OCI-LY3 (cell line): Measurements from ENCODE around the gene IWS1.

Experiments
- H2AFZ ChIP-seq: fragments of 200-600, 300-600 bp; shearing (Covaris generic); 2 replicates; pipeline ENCODE4 v1.6.0; 2014; ENCODE audit warnings: antibody characterized with exemption, low read depth, low read length
- H3K27ac ChIP-seq: fragments of 200-600, 300-600 bp; sonication (generic); 2 replicates; pipeline ENCODE4 v1.5.1; 2014; ENCODE audit warnings: mild to moderate bottlenecking, low read length, moderate library complexity, mixed read lengths
- H3K27me3 ChIP-seq: fragments of 200-600, 300-600 bp; sonication (generic); 2 replicates; pipeline ENCODE4 v1.6.1; 2014; ENCODE audit warnings: low read depth, low read length, mixed read lengths
- H3K36me3 ChIP-seq: fragments of 200-600, 300-600 bp; sonication (generic); replicated peaks from 2 replicates; pipeline ENCODE3; 2014; ENCODE audit warnings: low read depth, low read length, mixed read lengths
- H3K4me1 ChIP-seq: fragments of 300-600, 200-600 bp; sonication (generic); 2 replicates; pipeline ENCODE4 v1.6.1; 2014; ENCODE audit warnings: low read length, mixed read lengths
- H3K4me2 ChIP-seq: fragments of 200-600, 300-600 bp; sonication (generic); 2 replicates; pipeline ENCODE4 v1.6.1; 2014; ENCODE audit warnings: low read length, mixed read lengths
- H3K4me3 ChIP-seq: fragments of 300-600, 200-600 bp; sonication (generic); 2 replicates; pipeline ENCODE4 v1.5.1; 2014; ENCODE audit warnings: antibody characterized with exemption, mild to moderate bottlenecking, low read length, moderate library complexity
- H3K79me2 ChIP-seq: fragments of 300-600, 200-600 bp; shearing (Covaris generic); 2 replicates; pipeline ENCODE4 v1.6.1; 2014; ENCODE audit warnings: mild to moderate bottlenecking, low read length, mixed read lengths
- H3K9ac ChIP-seq: fragments of 300-600, 200-600 bp; shearing (Covaris generic); 2 replicates; pipeline ENCODE4 v1.6.0; 2014; ENCODE audit warnings: mild to moderate bottlenecking, low read length, moderate library complexity
- H3K9me3 ChIP-seq: fragments of 200-600, 300-600 bp; shearing (Covaris generic); 2 replicates; pipeline ENCODE4 v1.6.1; 2014; ENCODE audit warnings: low read length, mixed read lengths; ENCODE audit not compliant: insufficient read depth
- H4K20me1 ChIP-seq: fragments of 200-600, 300-600 bp; sonication (generic); 2 replicates; pipeline ENCODE4 v1.6.1; 2016; ENCODE audit warnings: low read length, mixed read lengths; ENCODE audit not compliant: insufficient read depth
- EZH2phosphoT487 ChIP-seq: fragments of 200-600 bp; shearing (Covaris generic); IDR thresholded peaks from 2 replicates; pipeline ENCODE4 v1.6.1; 2018; ENCODE audit warnings: antibody characterized with exemption, mixed run types, low read depth
- TF ChIP-seq, protein P1 (sequence below): fragments of 200-600, 300-600 bp; sonication (generic); IDR thresholded peaks from 2 replicates; pipeline ENCODE4 v1.5.1; 2014; ENCODE audit warnings: antibody characterized with exemption, low read length, low read depth

The IWS1 gene

GRCh38 chr2:127486247-127487058, 39.8 kb downstream of the IWS1 start:
- Histone ChIP-seq H3K27ac (no peak overlapping the region), H3K4me3 (no peak overlapping the region), H3K9ac (no peak overlapping the region), H3K4me1 (no peaks in the 10 kb centered on the region), H3K9me3 (no peaks in the 10 kb centered on the region), H3K4me2 (no peak overlapping the region), H3K79me2 (no peaks in the 10 kb centered on the region), H3K36me3 (peaks cover 73% of the 10 kb centered on the region), H2AFZ (no peak overlapping the region), H3K27me3 (no peaks in the 10 kb centered on the region), H4K20me1 (no peaks in the 10 kb centered on the region)
- no peak for TF ChIP-seq EZH2phosphoT487
- TF ChIP-seq, protein P1, sequence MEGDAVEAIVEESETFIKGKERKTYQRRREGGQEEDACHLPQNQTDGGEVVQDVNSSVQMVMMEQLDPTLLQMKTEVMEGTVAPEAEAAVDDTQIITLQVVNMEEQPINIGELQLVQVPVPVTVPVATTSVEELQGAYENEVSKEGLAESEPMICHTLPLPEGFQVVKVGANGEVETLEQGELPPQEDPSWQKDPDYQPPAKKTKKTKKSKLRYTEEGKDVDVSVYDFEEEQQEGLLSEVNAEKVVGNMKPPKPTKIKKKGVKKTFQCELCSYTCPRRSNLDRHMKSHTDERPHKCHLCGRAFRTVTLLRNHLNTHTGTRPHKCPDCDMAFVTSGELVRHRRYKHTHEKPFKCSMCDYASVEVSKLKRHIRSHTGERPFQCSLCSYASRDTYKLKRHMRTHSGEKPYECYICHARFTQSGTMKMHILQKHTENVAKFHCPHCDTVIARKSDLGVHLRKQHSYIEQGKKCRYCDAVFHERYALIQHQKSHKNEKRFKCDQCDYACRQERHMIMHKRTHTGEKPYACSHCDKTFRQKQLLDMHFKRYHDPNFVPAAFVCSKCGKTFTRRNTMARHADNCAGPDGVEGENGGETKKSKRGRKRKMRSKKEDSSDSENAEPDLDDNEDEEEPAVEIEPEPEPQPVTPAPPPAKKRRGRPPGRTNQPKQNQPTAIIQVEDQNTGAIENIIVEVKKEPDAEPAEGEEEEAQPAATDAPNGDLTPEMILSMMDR = no peak

DNA sequence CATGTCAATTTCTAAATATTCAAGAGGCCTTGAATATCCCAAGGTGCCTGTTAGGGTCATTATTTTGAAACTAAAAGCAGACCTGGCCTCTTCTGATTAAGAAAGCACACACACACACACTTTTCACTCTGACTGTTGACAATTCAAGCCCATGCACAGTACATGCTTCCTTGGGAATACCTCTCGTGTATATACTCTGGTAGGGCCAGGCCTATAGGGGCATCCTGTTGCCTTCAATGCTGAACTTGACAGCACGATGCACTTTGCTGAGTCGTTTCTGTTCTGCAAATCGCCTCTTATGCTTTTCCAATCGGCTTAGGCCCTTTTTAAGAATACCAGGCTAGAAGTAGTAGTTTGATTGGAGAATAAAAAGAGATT, 40.6 kb downstream of the IWS1 start:
- H3K36me3 ChIP-seq = peaks cover 75% of the 10 kb centered on the region
- H3K27ac ChIP-seq = no peak overlapping the region
- H4K20me1 ChIP-seq = no peaks in the 10 kb centered on the region
- no peak overlapping the region for H2AFZ ChIP-seq
- H3K9ac ChIP-seq = no peak overlapping the region
- no peak overlapping the region for H3K4me3 ChIP-seq
- TF ChIP-seq, protein P1 = no peak
- TF ChIP-seq EZH2phosphoT487 = no peak
- no peak overlapping the region for H3K4me2 ChIP-seq
- H3K4me1 ChIP-seq = no peaks in the 10 kb centered on the region
- H3K9me3 ChIP-seq = no peaks in the 10 kb centered on the region
- no peaks in the 10 kb centered on the region for H3K27me3 ChIP-seq
- H3K79me2 ChIP-seq = no peaks in the 10 kb centered on the region

DNA sequence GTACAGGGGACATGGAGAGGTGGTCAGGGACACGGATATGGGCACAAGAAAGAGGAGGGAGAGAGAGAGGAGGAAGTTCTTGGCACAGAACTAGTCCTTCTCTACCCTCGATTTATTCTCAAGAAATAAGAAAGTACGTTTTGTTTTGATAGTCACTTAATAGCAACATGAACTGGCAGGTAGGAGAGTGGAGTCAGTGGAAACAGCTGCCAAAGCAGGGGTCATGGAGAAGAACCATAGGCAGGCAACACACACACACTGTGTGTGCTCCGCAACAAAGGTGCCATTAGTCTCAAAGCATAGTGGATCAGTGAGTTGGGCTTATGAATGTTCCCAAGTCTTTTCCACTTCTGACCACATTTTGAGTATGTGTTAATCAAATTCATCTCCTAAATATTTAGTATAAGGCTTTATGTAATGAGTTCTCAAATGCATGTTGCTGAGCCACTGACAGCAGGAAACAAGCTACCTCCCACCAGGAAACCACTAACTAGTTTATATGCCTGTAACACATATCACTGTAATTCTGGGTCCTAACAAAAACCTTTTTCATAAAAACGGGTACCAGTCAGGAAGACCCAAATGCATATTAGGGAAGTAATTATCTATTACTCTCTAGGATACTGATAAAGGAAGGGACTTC, 41.1 kb downstream of the IWS1 start:
- Histone ChIP-seq H3K27ac (no peak overlapping the region), H3K4me2 (no peak overlapping the region), H3K4me1 (no peaks in the 10 kb centered on the region), H2AFZ (no peak overlapping the region), H3K79me2 (no peaks in the 10 kb centered on the region), H3K36me3 (peaks cover 75% of the 10 kb centered on the region), H3K9ac (no peak overlapping the region), H4K20me1 (no peaks in the 10 kb centered on the region), H3K9me3 (no peaks in the 10 kb centered on the region), H3K4me3 (no peak overlapping the region), H3K27me3 (no peaks in the 10 kb centered on the region)
- no peak for TF ChIP-seq EZH2phosphoT487
- TF ChIP-seq, protein P1 = no peak

DNA sequence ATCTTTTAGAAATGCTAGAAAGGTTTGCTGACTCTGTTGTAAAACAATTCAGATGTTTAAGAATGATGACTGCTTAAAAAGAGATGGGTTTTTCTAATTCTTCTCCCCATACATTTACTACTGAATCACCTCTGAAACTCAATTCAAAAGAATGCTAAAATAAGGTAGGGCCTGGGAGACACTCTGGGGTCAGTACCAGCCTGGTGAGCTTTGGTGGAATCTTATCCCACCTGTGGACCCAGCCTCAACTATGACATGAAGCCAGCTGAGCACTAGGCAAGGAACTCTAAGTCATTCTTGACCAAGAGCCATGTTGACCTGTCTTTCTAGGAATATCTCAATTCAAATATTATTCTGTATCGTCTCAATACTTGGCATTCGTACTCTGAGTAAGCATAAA, 44.3 kb downstream of the IWS1 start:
- TF ChIP-seq EZH2phosphoT487 = no peak
- TF ChIP-seq, protein P1 = no peak
- no peaks in the 10 kb centered on the region for H3K4me1 ChIP-seq
- H3K9ac ChIP-seq = no peak overlapping the region
- H3K79me2 ChIP-seq = no peaks in the 10 kb centered on the region
- no peaks in the 10 kb centered on the region for H4K20me1 ChIP-seq
- H2AFZ ChIP-seq = no peak overlapping the region
- no peak overlapping the region for H3K4me2 ChIP-seq
- no peaks in the 10 kb centered on the region for H3K27me3 ChIP-seq
- no peak overlapping the region for H3K27ac ChIP-seq
- no peaks in the 10 kb centered on the region for H3K9me3 ChIP-seq
- peaks cover 52% of the 10 kb centered on the region for H3K36me3 ChIP-seq
- no peak overlapping the region for H3K4me3 ChIP-seq
